PC-3 (cell line): ENCODE results near the gene LIPN. TPM values are rescaled to one million over a fixed set of nuclear protein-coding genes. Genes with fewer than 3 reads are reported as not detected.

Experiments used
- ATAC-seq: fragments of 200-7000 bp; cut with Tn5 transposase; 2 replicates; pipeline ENCODE4 v1.9.1; 2020; ENCODE audit warnings: mild to moderate bottlenecking, moderate library complexity
- BruUV-seq: library from RNA; stranded (reverse); fragments of 400-500 nt; replicated peaks from 2 replicates; lab custom pipeline; 2021; lab: Mats Ljungman, UMichigan
- CTCF ChIA-PET: fragments of 300-600 bp; sonication (Branson Sonifier 250); formaldehyde crosslinking; loops from one replicate; lab custom pipeline; 2022; ENCODE audit warnings: antibody characterized with exemption; lab: Charles Lee
- POLR2A ChIA-PET: fragments of 300-600 bp; sonication (Branson Sonifier 250); formaldehyde crosslinking; loops from one replicate; lab custom pipeline; 2022; ENCODE audit warnings: antibody characterized with exemption; ENCODE audit not compliant: unreplicated experiment; lab: Charles Lee
- DNase-seq: peaks from one replicate; pipeline ENCODE4 v3.0.0-alpha.2; 2015
- H2AFZ ChIP-seq: fragments of 300-600 bp; sonication (generic); 2 replicates; pipeline ENCODE4 v1.6.0; 2016; ENCODE audit warnings: antibody characterized with exemption, low read length
- H3F3A ChIP-seq: fragments of 300-600 bp; sonication (generic); one replicate; pipeline ENCODE4 v1.6.0; 2017; ENCODE audit warnings: antibody characterized with exemption, low read length, control low read depth, mild to moderate bottlenecking; ENCODE audit not compliant: unreplicated experiment
- H3K27ac ChIP-seq: fragments of 300-600 bp; sonication (generic); 2 replicates; pipeline ENCODE4 v1.5.1; 2016; ENCODE audit warnings: mild to moderate bottlenecking, low read length
- H3K27me3 ChIP-seq: fragments of 300-600 bp; sonication (generic); 2 replicates; pipeline ENCODE4 v1.6.1; 2016; ENCODE audit warnings: low read length, mixed read lengths
- H3K36me3 ChIP-seq: fragments of 300-600 bp; sonication (generic); 2 replicates; pipeline ENCODE4 v1.6.1; 2016; ENCODE audit warnings: low read depth, mixed run types, low read length, mixed read lengths
- H3K4me1 ChIP-seq: fragments of 300-600 bp; sonication (generic); 2 replicates; pipeline ENCODE4 v1.5.1; 2016; ENCODE audit warnings: low read length; ENCODE audit not compliant: insufficient read depth
- H3K4me2 ChIP-seq: fragments of 300-600 bp; sonication (generic); 2 replicates; pipeline ENCODE4 v1.6.0; 2016; ENCODE audit warnings: low read length
- H3K4me3 ChIP-seq: fragments of 300-600 bp; sonication (generic); 2 replicates; pipeline ENCODE4 v1.5.1; 2016; ENCODE audit warnings: mild to moderate bottlenecking, low read length, mixed read lengths
- H3K79me2 ChIP-seq: fragments of 300-600 bp; sonication (generic); 2 replicates; pipeline ENCODE4 v1.6.1; 2017; ENCODE audit warnings: low read length, mixed read lengths
- H3K9ac ChIP-seq: fragments of 300-600 bp; sonication (generic); 2 replicates; pipeline ENCODE4 v1.6.0; 2016; ENCODE audit warnings: mild to moderate bottlenecking, low read length
- H3K9me2 ChIP-seq: fragments of 300-600 bp; sonication (generic); replicated peaks from 2 replicates; pipeline ENCODE4 v1.6.1; 2016; ENCODE audit warnings: mixed run types, low read length, mixed read lengths
- H3K9me3 ChIP-seq: fragments of 300-600 bp; sonication (generic); 2 replicates; pipeline ENCODE4 v1.6.1; 2016; ENCODE audit warnings: low read length, mixed read lengths
- H4K20me1 ChIP-seq: fragments of 300-600 bp; sonication (generic); 2 replicates; pipeline ENCODE4 v1.6.1; 2016; ENCODE audit warnings: low read length, mixed read lengths
- EZH2 ChIP-seq: fragments of 300-600 bp; sonication (generic); IDR thresholded peaks from one replicate; pipeline ENCODE4 v1.6.1; 2017; ENCODE audit warnings: antibody characterized with exemption, mild to moderate bottlenecking, low read length; ENCODE audit not compliant: unreplicated experiment
- EZH2phosphoT487 ChIP-seq: fragments of 300-600 bp; sonication (generic); IDR thresholded peaks from 2 replicates; pipeline ENCODE4 v1.6.1; 2018; ENCODE audit warnings: mild to moderate bottlenecking, antibody characterized with exemption, low read length, borderline replicate concordance
- intact Hi-C: fragments of 100-400 bp; cut with micrococcal nuclease; formaldehyde crosslinking; loops from 2 replicates; pipeline ENCODE4 v1.9.0; 2023
- total RNA-seq: library from RNA; depleted of rRNA; stranded (reverse); fragments of >200 nt; gene quantifications from 2 replicates; pipeline ENCODE4 v1.2.3, GENCODE V29; 2014
- TF ChIP-seq, protein P1 (sequence below): fragments of 300-600 bp; sonication (generic); conservative IDR thresholded peaks from 2 replicates; pipeline ENCODE4 v1.5.1; 2017; ENCODE audit warnings: antibody characterized with exemption, low read depth, mild to moderate bottlenecking, low read length

LIPN gene
- total RNA-seq, 1 experiment from 2014 or later = not detected

DNA sequence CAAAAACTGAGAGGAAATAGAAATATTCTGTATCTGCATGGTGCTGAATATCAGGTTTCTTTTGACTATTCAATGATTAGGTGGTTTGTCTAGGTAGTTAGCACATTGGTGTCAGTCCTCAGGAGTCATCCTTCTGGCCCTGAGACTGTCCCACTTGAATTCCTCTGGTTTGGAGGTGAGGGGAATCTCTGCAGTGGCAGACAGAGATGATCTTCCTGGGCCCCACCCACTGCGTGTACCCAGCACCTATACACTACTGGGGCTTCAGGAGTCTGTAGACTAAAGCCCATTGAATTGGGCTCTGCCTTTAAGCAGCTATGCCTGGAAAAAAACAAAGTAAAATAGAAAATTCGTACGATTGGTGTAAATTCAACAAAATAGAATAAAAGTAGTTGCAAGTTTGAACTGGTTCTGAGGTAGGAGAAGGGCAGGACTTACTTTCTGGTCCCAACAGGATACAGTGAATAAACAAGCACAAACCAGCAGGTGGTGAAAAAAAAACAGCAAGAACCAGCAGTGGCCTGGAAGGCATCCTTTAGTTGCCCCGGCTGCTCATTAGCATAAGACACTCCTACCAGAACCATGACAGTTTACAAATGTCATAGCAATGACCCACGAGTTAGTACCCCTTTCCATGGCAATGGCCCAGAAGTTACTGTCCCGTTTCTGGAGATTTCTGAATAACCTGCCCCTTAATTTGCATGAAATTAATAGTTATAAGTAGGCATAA, 44.4 kb downstream of the LIPN start:
- TF ChIP-seq EZH2 = no peak
- no peak for TF ChIP-seq EZH2phosphoT487
- TF ChIP-seq, protein P1, sequence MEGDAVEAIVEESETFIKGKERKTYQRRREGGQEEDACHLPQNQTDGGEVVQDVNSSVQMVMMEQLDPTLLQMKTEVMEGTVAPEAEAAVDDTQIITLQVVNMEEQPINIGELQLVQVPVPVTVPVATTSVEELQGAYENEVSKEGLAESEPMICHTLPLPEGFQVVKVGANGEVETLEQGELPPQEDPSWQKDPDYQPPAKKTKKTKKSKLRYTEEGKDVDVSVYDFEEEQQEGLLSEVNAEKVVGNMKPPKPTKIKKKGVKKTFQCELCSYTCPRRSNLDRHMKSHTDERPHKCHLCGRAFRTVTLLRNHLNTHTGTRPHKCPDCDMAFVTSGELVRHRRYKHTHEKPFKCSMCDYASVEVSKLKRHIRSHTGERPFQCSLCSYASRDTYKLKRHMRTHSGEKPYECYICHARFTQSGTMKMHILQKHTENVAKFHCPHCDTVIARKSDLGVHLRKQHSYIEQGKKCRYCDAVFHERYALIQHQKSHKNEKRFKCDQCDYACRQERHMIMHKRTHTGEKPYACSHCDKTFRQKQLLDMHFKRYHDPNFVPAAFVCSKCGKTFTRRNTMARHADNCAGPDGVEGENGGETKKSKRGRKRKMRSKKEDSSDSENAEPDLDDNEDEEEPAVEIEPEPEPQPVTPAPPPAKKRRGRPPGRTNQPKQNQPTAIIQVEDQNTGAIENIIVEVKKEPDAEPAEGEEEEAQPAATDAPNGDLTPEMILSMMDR = no peak
- intact Hi-C loops = no loop called here
- H3K27me3 ChIP-seq = no peaks in the 10 kb centered on the region
- H2AFZ ChIP-seq = no peak overlapping the region
- H3K4me2 ChIP-seq = no peak overlapping the region
- no peaks in the 10 kb centered on the region for H4K20me1 ChIP-seq
- no peak overlapping the region for H3K9ac ChIP-seq
- no peak for DNase-seq
- H3K4me3 ChIP-seq = no peak overlapping the region
- ATAC-seq = no peak
- no peak overlapping the region for H3K27ac ChIP-seq
- H3F3A ChIP-seq = no peaks in the 10 kb centered on the region
- ChIA-PET CTCF (no interaction called here), POLR2A (no interaction called here)
- no peaks in the 10 kb centered on the region for H3K79me2 ChIP-seq
- no peaks in the 10 kb centered on the region for H3K36me3 ChIP-seq
- H3K4me1 ChIP-seq = no peaks in the 10 kb centered on the region
- BruUV-seq = no TSS peak
- no peaks in the 10 kb centered on the region for H3K9me3 ChIP-seq
- no peaks in the 10 kb centered on the region for H3K9me2 ChIP-seq

DNA sequence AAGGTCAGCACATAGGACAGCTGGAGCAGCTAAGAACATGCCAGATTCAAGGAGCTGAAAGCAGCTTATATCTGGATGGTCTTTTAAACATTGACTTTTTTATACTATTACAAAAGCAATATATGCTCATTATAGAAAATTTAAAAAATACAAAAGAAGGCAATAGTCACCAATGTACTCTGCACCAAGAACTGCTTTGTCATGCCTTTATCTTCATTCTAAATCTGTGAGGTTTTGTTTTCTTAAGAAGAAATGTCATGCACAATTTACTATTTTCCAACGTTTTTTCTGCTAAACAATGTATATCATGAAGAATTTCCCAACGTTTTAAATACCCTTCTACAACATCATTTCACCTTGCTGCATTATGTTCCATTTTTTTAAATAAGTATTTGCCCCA, 45.5 kb downstream of the LIPN start:
- Histone ChIP-seq H3K4me3 (no peak overlapping the region), H3K27me3 (no peaks in the 10 kb centered on the region), H4K20me1 (no peaks in the 10 kb centered on the region), H3K4me1 (peaks cover 10% of the 10 kb centered on the region), H3K36me3 (no peaks in the 10 kb centered on the region), H3F3A (no peaks in the 10 kb centered on the region), H3K9me3 (no peaks in the 10 kb centered on the region), H3K27ac (no peak overlapping the region), H3K4me2 (no peak overlapping the region), H3K9ac (no peak overlapping the region), H2AFZ (no peak overlapping the region), H3K79me2 (no peaks in the 10 kb centered on the region), H3K9me2 (no peaks in the 10 kb centered on the region)
- BruUV-seq = no TSS peak
- CTCF ChIA-PET = interaction anchor here (0.6 kb wide), 1 partner anchor 18 kb away, joined by 3 read pairs; no protein-coding TSS in a partner anchor
- intact Hi-C loops = no loop called here
- ATAC-seq (no peak), DNase-seq (no peak)
- TF ChIP-seq, protein P1 = no peak
- TF ChIP-seq EZH2phosphoT487 (no peak), EZH2 (no peak)
- POLR2A ChIA-PET = no interaction called here

DNA sequence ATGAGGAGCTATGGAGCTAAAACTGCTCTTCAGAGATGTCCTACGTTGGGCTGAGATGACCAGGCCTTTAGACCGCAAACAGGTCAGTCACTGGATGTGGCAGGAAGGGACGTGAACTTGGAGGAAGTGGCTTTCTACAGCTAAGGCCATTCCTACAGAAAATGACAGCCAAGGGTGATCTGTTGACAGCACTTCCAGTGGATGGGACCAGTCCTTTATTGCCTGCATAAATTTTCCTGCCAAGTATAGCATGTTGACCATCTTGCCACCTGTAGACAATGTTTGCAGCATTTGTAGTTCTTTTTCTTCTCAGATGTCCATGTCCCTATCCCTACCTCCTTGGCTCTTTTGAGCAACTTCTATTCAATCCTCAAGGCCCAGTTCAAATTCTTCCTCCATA, 46.1 kb downstream of the LIPN start:
- peaks cover 15% of the 10 kb centered on the region for H3K4me1 ChIP-seq
- no peaks in the 10 kb centered on the region for H3F3A ChIP-seq
- ChIA-PET CTCF (no interaction called here), POLR2A (no interaction called here)
- no peaks in the 10 kb centered on the region for H3K9me3 ChIP-seq
- H3K79me2 ChIP-seq = no peaks in the 10 kb centered on the region
- TF ChIP-seq EZH2 = no peak
- TF ChIP-seq EZH2phosphoT487 = no peak
- H3K27me3 ChIP-seq = no peaks in the 10 kb centered on the region
- H4K20me1 ChIP-seq = no peaks in the 10 kb centered on the region
- H3K9me2 ChIP-seq = no peaks in the 10 kb centered on the region
- no peaks in the 10 kb centered on the region for H3K36me3 ChIP-seq
- H3K9ac ChIP-seq = no peak overlapping the region
- no TSS peak for BruUV-seq
- H2AFZ ChIP-seq = no peak overlapping the region
- intact Hi-C loops = no loop called here
- DNase-seq (no peak), ATAC-seq (no peak)
- no peak overlapping the region for H3K27ac ChIP-seq
- no peak overlapping the region for H3K4me3 ChIP-seq
- no peak overlapping the region for H3K4me2 ChIP-seq
